ENCODE data around the gene RGS7. TPM values are rescaled to one million over a fixed set of nuclear protein-coding genes. Genes with fewer than 3 reads are reported as not detected.

RGS7 gene
- total RNA-seq, 1 experiment from 2014 or later: 1.5 TPM

GRCh38 chr1:240928265-240928664, 428.7 kb downstream of the RGS7 start:
- no peak overlapping the region for H2BK12ac ChIP-seq (ENCODE audit: insufficient read length, low read depth, low read length)
- no peak overlapping the region for H2BK5ac ChIP-seq (ENCODE audit: insufficient read length, low read length)
- no peaks in the 10 kb centered on the region for H3K4me1 ChIP-seq (ENCODE audit: insufficient read depth, low read length)
- H3K79me1 ChIP-seq (ENCODE audit: insufficient read depth, low read depth, low read length, poor library complexity, severe bottlenecking): no peaks in the 10 kb centered on the region
- Mint-ChIP-seq H3K27me3 (ENCODE audit: low read depth) (no peaks in the 10 kb centered on the region), H3K4me3 (no peak overlapping the region), H3K36me3 (ENCODE audit: insufficient read depth in 1 of 3, low read depth in 3 of 3) (peaks cover 0 to 2% (median 0%) of the 10 kb centered on the region in 3 experiments; a peak in 1 of 7 replicates), H3K4me1 (no peaks in the 10 kb centered on the region), H3K9me3 (peaks cover 2 to 3% of the 10 kb centered on the region in 2 experiments; a peak in 2 of 5 replicates), H3K27ac (no peak overlapping the region)
- H3K14ac ChIP-seq (ENCODE audit: insufficient read depth, low read length): no peak overlapping the region
- H4K91ac ChIP-seq (ENCODE audit: insufficient read length, low read depth, low read length): no peak overlapping the region
- H3K23ac ChIP-seq (ENCODE audit: insufficient read length, low read depth, low read length): no peak overlapping the region
- H2BK15ac ChIP-seq (ENCODE audit: low read depth, low read length): no peak overlapping the region
- H4K5ac ChIP-seq (ENCODE audit: insufficient read length, low read depth, low read length): no peak overlapping the region
- no peak overlapping the region for H3K9ac ChIP-seq (ENCODE audit: extremely low read depth, insufficient read length, low read length)
- no peaks in the 10 kb centered on the region for H4K20me1 ChIP-seq (ENCODE audit: control insufficient read depth, insufficient read depth, insufficient read length)
- no peak overlapping the region for H3K27ac ChIP-seq (ENCODE audit: insufficient read length, low read depth, low read length)
- H2BK20ac ChIP-seq (ENCODE audit: low read depth, low read length, poor library complexity, severe bottlenecking): no peak overlapping the region
- no peak overlapping the region for H4K8ac ChIP-seq (replicated peaks; ENCODE audit: insufficient read length, low read depth, low read length)
- no peak overlapping the region for H2AFZ ChIP-seq (ENCODE audit: low read length)
- H2AK5ac ChIP-seq (ENCODE audit: insufficient read length, low read length): no peak overlapping the region
- H3K23me2 ChIP-seq (ENCODE audit: insufficient read length, low read depth, low read length, poor library complexity, severe bottlenecking): no peaks in the 10 kb centered on the region
- no peak for TF ChIP-seq CTCF (conservative IDR thresholded peaks at IDR 0.05)
- no peak overlapping the region for H3K18ac ChIP-seq (ENCODE audit: insufficient read length, low read depth, low read length)
- no peak overlapping the region for H2BK120ac ChIP-seq (ENCODE audit: low read depth, low read length, poor library complexity, severe bottlenecking)
- H3K79me2 ChIP-seq (ENCODE audit: insufficient read depth, low read length): no peaks in the 10 kb centered on the region
- H3K27me3 ChIP-seq (ENCODE audit: insufficient read depth, low read length): no peaks in the 10 kb centered on the region
- no peak overlapping the region for H3K4me2 ChIP-seq (ENCODE audit: insufficient read depth, insufficient read length, low read length)
- H3K56ac ChIP-seq (ENCODE audit: insufficient read length, low read depth, low read length): no peak overlapping the region
- no peak overlapping the region for H3T11ph ChIP-seq (ENCODE audit: low read length)
- no peaks in the 10 kb centered on the region for H3K9me3 ChIP-seq (ENCODE audit: control insufficient read depth, low read depth, low read length)
- H3K4ac ChIP-seq (ENCODE audit: low read depth, low read length): no peak overlapping the region
- no peak for DNase-seq
- whole genome bisulfite sequencing (ENCODE audit: extremely low coverage, insufficient read length, low lambda C conversion rate): no CpG with 5 or more reads among the region's 4 CpGs
